ENCODE data around the gene TFAP2E. TPM values are rescaled to one million over a fixed set of nuclear protein-coding genes. Genes with fewer than 3 reads are reported as not detected.

Gene TFAP2E
- total RNA-seq, 4 donors from 2014 or later, result not detected

- TF ChIP-seq CTCF (IDR thresholded peaks at IDR 0.05 in 4 of 5, conservative IDR thresholded peaks at IDR 0.05 in 1 of 5), result no peak
- no peak for TF ChIP-seq POLR2A (IDR thresholded peaks at IDR 0.05)
- DNase-seq (no peak), ATAC-seq (no peak)
- in situ Hi-C loops (cut with MboI; ENCODE audit: low sequenced_read_pairs in 4 of 4) (loop anchor here (5.0 to 10.0 kb wide), 3 partner anchors 154 to 159 kb away; no protein-coding TSS in a partner anchor), intact Hi-C loops (cut with DNase I; ENCODE audit: low total_unique reads) (no loop called here)
- H3K4me1 ChIP-seq, result peaks cover 0 to 3% of the 10 kb centered on the region in 2 donors
- no peak overlapping the region for H3K27ac ChIP-seq
- H3K9me3 ChIP-seq, result no peaks in the 10 kb centered on the region
- H3K4me3 ChIP-seq, result no peak overlapping the region
- H3K27me3 ChIP-seq, result peaks cover 22 to 38% (median 23%) of the 10 kb centered on the region in 3 donors
- H3K36me3 ChIP-seq, result peaks cover 0 to 5% of the 10 kb centered on the region in 2 donors
Observed at GRCh38 chr1:35567947-35568558, 5.1 kb upstream of the TFAP2E start.

GRCh38 chr1:35568975-35569395 lies 4.1 kb upstream of the TFAP2E start:
- Histone ChIP-seq H3K9me3 (no peaks in the 10 kb centered on the region), H3K4me1 (peaks cover 0 to 3% of the 10 kb centered on the region in 2 donors), H3K27ac (no peak overlapping the region), H3K27me3 (peaks cover 29 to 47% (median 32%) of the 10 kb centered on the region in 3 donors), H3K4me3 (no peak overlapping the region), H3K36me3 (no peaks in the 10 kb centered on the region)
- intact Hi-C loops (cut with DNase I; ENCODE audit: low total_unique reads) (loop anchor here (1.0 kb wide), 2 partner anchors 158 to 205 kb away; no protein-coding TSS in a partner anchor), in situ Hi-C loops (cut with MboI; ENCODE audit: low sequenced_read_pairs in 4 of 4) (loop anchor here (5.0 to 10.0 kb wide), 3 partner anchors 153 to 158 kb away; no protein-coding TSS in a partner anchor)
- ATAC-seq, result peak; percentile 60 to 71
- DNase-seq, result peak in 1 of 2 donors; percentile 34
- TF ChIP-seq CTCF (IDR thresholded peaks at IDR 0.05 in 4 of 5, conservative IDR thresholded peaks at IDR 0.05 in 1 of 5), result peak; percentile 58 to 82 (median 80)
- TF ChIP-seq POLR2A (IDR thresholded peaks at IDR 0.05), result no peak

GRCh38 chr1:35569936-35570335 lies 3.2 kb upstream of the TFAP2E start:
- TF ChIP-seq POLR2A (IDR thresholded peaks at IDR 0.05), result no peak
- TF ChIP-seq CTCF (IDR thresholded peaks at IDR 0.05 in 4 of 5, conservative IDR thresholded peaks at IDR 0.05 in 1 of 5), result no peak
- no peaks in the 10 kb centered on the region for H3K36me3 ChIP-seq
- intact Hi-C loops (cut with DNase I; ENCODE audit: low total_unique reads) (loop anchor here (1.0 kb wide), 2 partner anchors 157 to 204 kb away; no protein-coding TSS in a partner anchor), in situ Hi-C loops (cut with MboI; ENCODE audit: low sequenced_read_pairs in 4 of 4) (loop anchor here (5.0 to 10.0 kb wide), 3 partner anchors 152 to 157 kb away; no protein-coding TSS in a partner anchor)
- DNase-seq, result no peak
- H3K4me3 ChIP-seq, result no peak overlapping the region
- no peak for ATAC-seq
- H3K9me3 ChIP-seq, result no peaks in the 10 kb centered on the region
- peaks cover 36 to 55% (median 40%) of the 10 kb centered on the region in 3 donors for H3K27me3 ChIP-seq
- H3K4me1 ChIP-seq, result peaks cover 0 to 3% of the 10 kb centered on the region in 2 donors
- H3K27ac ChIP-seq, result no peak overlapping the region

GRCh38 chr1:35570589-35571137 lies 2.5 kb upstream of the TFAP2E start:
- peaks cover 41 to 62% (median 47%) of the 10 kb centered on the region in 3 donors for H3K27me3 ChIP-seq
- no peak overlapping the region for H3K27ac ChIP-seq
- in situ Hi-C loops (cut with MboI; ENCODE audit: low sequenced_read_pairs in 4 of 4) (no loop called here), intact Hi-C loops (cut with DNase I; ENCODE audit: low total_unique reads) (no loop called here)
- no peaks in the 10 kb centered on the region for H3K9me3 ChIP-seq
- H3K4me3 ChIP-seq, result no peak overlapping the region
- peaks cover 0 to 3% of the 10 kb centered on the region in 2 donors for H3K4me1 ChIP-seq
- TF ChIP-seq CTCF (IDR thresholded peaks at IDR 0.05 in 4 of 5, conservative IDR thresholded peaks at IDR 0.05 in 1 of 5) (no peak), POLR2A (IDR thresholded peaks at IDR 0.05) (no peak)
- no peak for ATAC-seq
- DNase-seq, result no peak
- no peaks in the 10 kb centered on the region for H3K36me3 ChIP-seq

Measured in gastrocnemius medialis (tissue), 4 donors.